ENCODE measurements around the gene COMTD1.

DNA sequence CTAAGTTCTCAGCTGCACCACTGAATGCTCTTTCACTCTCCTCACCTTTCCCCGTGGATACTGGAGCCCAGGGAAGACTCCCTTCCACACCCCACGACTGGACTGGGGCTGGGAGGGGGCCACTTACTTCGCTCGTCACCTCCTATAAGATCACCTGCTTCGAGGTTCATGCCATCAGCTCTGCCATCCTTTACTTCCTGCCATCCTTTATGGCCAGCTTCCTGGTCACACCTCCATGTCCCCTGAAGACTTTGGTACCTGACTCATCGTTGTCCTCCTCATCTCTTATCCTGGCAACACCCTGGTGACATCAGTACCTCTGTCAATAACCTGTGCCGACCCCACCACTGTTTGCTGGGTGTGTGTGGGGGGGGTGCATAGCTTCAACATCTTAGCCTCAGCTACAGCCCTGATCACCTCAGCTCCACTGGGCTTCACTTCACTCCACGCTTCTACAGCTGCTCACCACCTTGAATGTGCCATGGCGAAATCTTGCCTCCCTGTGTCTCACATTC, 33.9 kb downstream of the COMTD1 start:
- TF ChIP-seq CTCF (IDR thresholded peaks at IDR 0.05) (no peak), FOXM1 (IDR thresholded peaks at IDR 0.05; ENCODE audit: low read depth) (no peak)
- TF ChIP-seq, protein P1, sequence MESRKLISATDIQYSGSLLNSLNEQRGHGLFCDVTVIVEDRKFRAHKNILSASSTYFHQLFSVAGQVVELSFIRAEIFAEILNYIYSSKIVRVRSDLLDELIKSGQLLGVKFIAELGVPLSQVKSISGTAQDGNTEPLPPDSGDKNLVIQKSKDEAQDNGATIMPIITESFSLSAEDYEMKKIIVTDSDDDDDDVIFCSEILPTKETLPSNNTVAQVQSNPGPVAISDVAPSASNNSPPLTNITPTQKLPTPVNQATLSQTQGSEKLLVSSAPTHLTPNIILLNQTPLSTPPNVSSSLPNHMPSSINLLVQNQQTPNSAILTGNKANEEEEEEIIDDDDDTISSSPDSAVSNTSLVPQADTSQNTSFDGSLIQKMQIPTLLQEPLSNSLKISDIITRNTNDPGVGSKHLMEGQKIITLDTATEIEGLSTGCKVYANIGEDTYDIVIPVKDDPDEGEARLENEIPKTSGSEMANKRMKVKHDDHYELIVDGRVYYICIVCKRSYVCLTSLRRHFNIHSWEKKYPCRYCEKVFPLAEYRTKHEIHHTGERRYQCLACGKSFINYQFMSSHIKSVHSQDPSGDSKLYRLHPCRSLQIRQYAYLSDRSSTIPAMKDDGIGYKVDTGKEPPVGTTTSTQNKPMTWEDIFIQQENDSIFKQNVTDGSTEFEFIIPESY (IDR thresholded peaks at IDR 0.05; ENCODE audit: borderline replicate concordance, low read depth), result no peak

Measured in SK-N-SH (cell line).